ENCODE measurements around the gene ZDBF2. TPM values are rescaled to one million over a fixed set of nuclear protein-coding genes. Genes with fewer than 3 reads are reported as not detected.
"Not testable (repeated sequence)": the region's sequence is repeated elsewhere in the genome, so short reads cannot be mapped to it uniquely, and the experiment has no call there.

The ZDBF2 gene
- total RNA-seq = 1 to 10 TPM; 3.9 to 6.0 TPM

DNA sequence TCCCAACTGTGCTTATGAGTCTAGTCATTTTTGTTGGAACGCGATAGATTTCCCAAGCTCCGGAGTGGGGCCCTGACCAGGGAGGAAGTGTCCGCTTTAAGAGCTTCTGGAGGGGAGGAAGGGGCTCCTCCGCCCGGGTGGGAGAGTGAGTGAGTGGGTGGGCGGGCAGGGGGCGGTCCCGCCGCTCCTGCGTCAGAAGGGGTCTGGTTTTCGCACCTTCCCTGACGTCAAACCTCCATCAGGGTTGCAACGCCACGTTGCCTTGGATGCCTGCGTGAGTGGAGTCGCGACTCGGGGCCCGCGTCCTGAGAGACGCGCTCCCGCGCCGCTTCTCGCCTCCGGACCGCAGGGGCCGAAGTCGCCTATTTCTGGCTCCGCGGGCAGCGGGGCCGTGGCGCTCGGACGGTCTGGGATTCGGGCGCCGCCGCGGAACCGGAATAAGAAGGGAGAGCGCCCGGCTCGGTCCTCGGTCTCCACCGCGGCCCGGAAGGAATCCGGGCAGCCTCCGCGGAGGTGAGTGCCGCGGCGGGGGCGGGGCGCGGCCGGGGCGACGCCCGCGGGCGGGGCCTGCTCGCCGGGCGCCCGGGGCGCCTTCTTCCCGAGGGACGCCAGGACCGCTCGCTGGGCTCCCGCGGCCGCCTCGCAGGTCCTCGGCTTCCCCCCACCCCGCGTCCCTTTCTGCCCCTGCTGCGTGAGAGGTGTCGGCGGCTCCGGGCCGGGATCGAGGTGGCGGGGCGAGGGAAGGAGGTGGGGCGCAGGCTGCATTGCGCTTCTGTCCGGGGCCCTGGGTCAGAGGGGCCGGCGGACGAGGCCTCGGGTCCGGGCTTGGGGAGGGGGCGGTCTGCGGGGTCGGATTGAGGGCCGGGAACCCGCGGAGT lies at the start of gene ZDBF2:
Gene ZDBF2, plus strand, starts transcription at position 230 of the 878 bp plus-strand sequence. CDS start 7,187 bp downstream, outside the sequence.
- Mint-ChIP-seq H3K27me3 (peaks cover 22 to 41% of the 10 kb centered on the region in 2 donors), H3K36me3 (peaks cover 7% of the 10 kb centered on the region)

GRCh38 chr2:206225435-206226232 lies 48.8 kb upstream of the ZDBF2 start:
- H3K4me3 Mint-ChIP-seq = no peak overlapping the region
- H3K36me3 Mint-ChIP-seq = no peaks in the 10 kb centered on the region
- peaks cover 11 to 13% of the 10 kb centered on the region in 2 donors for H3K27me3 Mint-ChIP-seq
- H3K4me1 Mint-ChIP-seq (ENCODE audit: low read depth in 2 of 2) = no peaks in the 10 kb centered on the region
- peaks cover 3% of the 10 kb centered on the region for H3K9me3 Mint-ChIP-seq
- ATAC-seq = peak in 1 of 2 donors; percentile 51
- no peak overlapping the region for H3K27ac Mint-ChIP-seq
- DNase-seq (ENCODE audit: low spot score) = no peak

More for the DNA sequence above, at the start of gene ZDBF2:
- DNase-seq (ENCODE audit: low spot score) = peak; percentile 61
- Mint-ChIP-seq H3K4me3 (peak within 1 kb of the TSS; percentile 83), H3K4me1 (ENCODE audit: low read depth in 2 of 2) (peaks cover 14 to 21% of the 10 kb centered on the region in 2 donors), H3K27ac (peak within 1 kb of the TSS; percentile 55 to 63), H3K9me3 (no peaks in the 10 kb centered on the region)
- ATAC-seq = peak; percentile 93

GRCh38 chr2:206228636-206229035 lies 45.8 kb upstream of the ZDBF2 start:
- not testable (repeated sequence) for ATAC-seq; DNase-seq (ENCODE audit: low spot score); H3K4me1 Mint-ChIP-seq (ENCODE audit: low read depth in 2 of 2); H3K27ac Mint-ChIP-seq; H3K36me3 Mint-ChIP-seq; H3K4me3 Mint-ChIP-seq; H3K9me3 Mint-ChIP-seq
- peaks cover 14 to 20% of the 10 kb centered on the region in 2 donors for H3K27me3 Mint-ChIP-seq

GRCh38 chr2:206229642-206230041 lies 44.8 kb upstream of the ZDBF2 start:
- H3K27me3 Mint-ChIP-seq = peaks cover 14 to 20% of the 10 kb centered on the region in 2 donors
- ATAC-seq = no peak
- H3K9me3 Mint-ChIP-seq = peaks cover 3% of the 10 kb centered on the region
- H3K36me3 Mint-ChIP-seq = no peaks in the 10 kb centered on the region
- no peaks in the 10 kb centered on the region for H3K4me1 Mint-ChIP-seq (ENCODE audit: low read depth in 2 of 2)
- no peak overlapping the region for H3K4me3 Mint-ChIP-seq
- DNase-seq (ENCODE audit: low spot score) = no peak
- H3K27ac Mint-ChIP-seq = no peak overlapping the region

- H3K27ac Mint-ChIP-seq = no peak overlapping the region
- no peak for DNase-seq (ENCODE audit: low spot score)
- H3K36me3 Mint-ChIP-seq = no peaks in the 10 kb centered on the region
- no peak overlapping the region for H3K4me3 Mint-ChIP-seq
- H3K9me3 Mint-ChIP-seq = peaks cover 3% of the 10 kb centered on the region
- no peak for ATAC-seq
- H3K27me3 Mint-ChIP-seq = peaks cover 14 to 20% of the 10 kb centered on the region in 2 donors
- H3K4me1 Mint-ChIP-seq (ENCODE audit: low read depth in 2 of 2) = no peaks in the 10 kb centered on the region
Measured at GRCh38 chr2:206230060-206230762, 44.3 kb upstream of the ZDBF2 start.

DNA sequence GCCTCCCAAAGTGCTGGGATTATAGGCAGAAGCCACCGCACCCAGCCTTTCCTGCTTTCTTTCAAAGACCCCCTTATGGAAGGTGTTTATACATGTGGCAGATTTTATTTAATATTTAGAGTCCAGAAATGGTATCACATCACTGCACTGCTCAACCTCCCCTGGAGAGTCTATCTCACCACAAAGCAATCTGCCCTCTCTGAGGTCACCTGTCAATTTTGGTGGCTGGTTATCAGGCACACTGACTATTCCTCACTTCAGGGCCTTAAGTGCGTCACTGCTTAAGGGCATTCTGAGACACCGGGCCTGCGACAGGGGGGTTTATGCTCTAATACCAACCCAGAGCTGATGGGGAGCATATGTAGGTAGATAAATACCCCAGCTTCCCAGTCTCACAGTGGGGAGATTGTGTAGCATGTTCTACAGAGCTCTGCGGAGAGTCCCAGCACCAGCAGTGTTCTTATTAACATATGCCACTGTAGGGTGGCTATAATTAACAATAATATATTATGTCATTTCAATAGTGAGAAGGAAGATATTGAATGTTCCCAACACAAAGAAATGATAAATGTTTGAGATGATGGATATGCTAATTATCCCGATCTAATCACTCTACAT lies 42.7 kb upstream of the ZDBF2 start:
- no peaks in the 10 kb centered on the region for H3K4me1 Mint-ChIP-seq (ENCODE audit: low read depth in 2 of 2)
- peaks cover 14 to 20% of the 10 kb centered on the region in 2 donors for H3K27me3 Mint-ChIP-seq
- no peaks in the 10 kb centered on the region for H3K36me3 Mint-ChIP-seq
- no peak overlapping the region for H3K27ac Mint-ChIP-seq
- H3K4me3 Mint-ChIP-seq = no peak overlapping the region
- no peak for ATAC-seq
- H3K9me3 Mint-ChIP-seq = peaks cover 3% of the 10 kb centered on the region
- no peak for DNase-seq (ENCODE audit: low spot score)

GRCh38 chr2:206232287-206233035 lies 42.0 kb upstream of the ZDBF2 start:
- Mint-ChIP-seq H3K4me3 (no peak overlapping the region), H3K9me3 (peaks cover 3% of the 10 kb centered on the region), H3K27ac (no peak overlapping the region), H3K27me3 (peaks cover 14 to 18% of the 10 kb centered on the region in 2 donors), H3K4me1 (ENCODE audit: low read depth in 2 of 2) (no peaks in the 10 kb centered on the region), H3K36me3 (no peaks in the 10 kb centered on the region)
- ATAC-seq (no peak), DNase-seq (ENCODE audit: low spot score) (no peak)

- Mint-ChIP-seq H3K27ac (no peak overlapping the region), H3K27me3 (peaks cover 4 to 5% of the 10 kb centered on the region in 2 donors), H3K4me1 (ENCODE audit: low read depth in 2 of 2) (no peaks in the 10 kb centered on the region), H3K36me3 (no peaks in the 10 kb centered on the region), H3K4me3 (no peak overlapping the region), H3K9me3 (no peaks in the 10 kb centered on the region)
- DNase-seq (ENCODE audit: low spot score) (no peak), ATAC-seq (peak in 1 of 2 donors; percentile 43)
Measured at GRCh38 chr2:206239157-206239556, 35.3 kb upstream of the ZDBF2 start.

- Mint-ChIP-seq H3K4me3 (no peak overlapping the region), H3K36me3 (no peaks in the 10 kb centered on the region), H3K27me3 (peaks cover 4 to 5% of the 10 kb centered on the region in 2 donors), H3K4me1 (ENCODE audit: low read depth in 2 of 2) (no peaks in the 10 kb centered on the region), H3K9me3 (no peaks in the 10 kb centered on the region), H3K27ac (no peak overlapping the region)
- ATAC-seq = no peak
- no peak for DNase-seq (ENCODE audit: low spot score)
Measured at GRCh38 chr2:206240327-206240726, 34.1 kb upstream of the ZDBF2 start.

GRCh38 chr2:206241736-206242135 lies 32.7 kb upstream of the ZDBF2 start:
- ATAC-seq = no peak
- Mint-ChIP-seq H3K27me3 (peaks cover 4 to 5% of the 10 kb centered on the region in 2 donors), H3K4me1 (ENCODE audit: low read depth in 2 of 2) (no peaks in the 10 kb centered on the region), H3K9me3 (no peaks in the 10 kb centered on the region), H3K4me3 (no peak overlapping the region), H3K27ac (no peak overlapping the region), H3K36me3 (no peaks in the 10 kb centered on the region)
- DNase-seq (ENCODE audit: low spot score) = no peak

GRCh38 chr2:206245265-206245672 lies 29.2 kb upstream of the ZDBF2 start:
- peaks cover 9 to 13% of the 10 kb centered on the region in 2 donors for H3K27me3 Mint-ChIP-seq
- no peak overlapping the region for H3K27ac Mint-ChIP-seq
- peaks cover 0 to 4% of the 10 kb centered on the region in 2 donors for H3K4me1 Mint-ChIP-seq (ENCODE audit: low read depth in 2 of 2)
- no peaks in the 10 kb centered on the region for H3K9me3 Mint-ChIP-seq
- ATAC-seq = peak in 1 of 2 donors; percentile 71
- H3K4me3 Mint-ChIP-seq = no peak overlapping the region
- H3K36me3 Mint-ChIP-seq = no peaks in the 10 kb centered on the region
- DNase-seq (ENCODE audit: low spot score) = no peak

DNA sequence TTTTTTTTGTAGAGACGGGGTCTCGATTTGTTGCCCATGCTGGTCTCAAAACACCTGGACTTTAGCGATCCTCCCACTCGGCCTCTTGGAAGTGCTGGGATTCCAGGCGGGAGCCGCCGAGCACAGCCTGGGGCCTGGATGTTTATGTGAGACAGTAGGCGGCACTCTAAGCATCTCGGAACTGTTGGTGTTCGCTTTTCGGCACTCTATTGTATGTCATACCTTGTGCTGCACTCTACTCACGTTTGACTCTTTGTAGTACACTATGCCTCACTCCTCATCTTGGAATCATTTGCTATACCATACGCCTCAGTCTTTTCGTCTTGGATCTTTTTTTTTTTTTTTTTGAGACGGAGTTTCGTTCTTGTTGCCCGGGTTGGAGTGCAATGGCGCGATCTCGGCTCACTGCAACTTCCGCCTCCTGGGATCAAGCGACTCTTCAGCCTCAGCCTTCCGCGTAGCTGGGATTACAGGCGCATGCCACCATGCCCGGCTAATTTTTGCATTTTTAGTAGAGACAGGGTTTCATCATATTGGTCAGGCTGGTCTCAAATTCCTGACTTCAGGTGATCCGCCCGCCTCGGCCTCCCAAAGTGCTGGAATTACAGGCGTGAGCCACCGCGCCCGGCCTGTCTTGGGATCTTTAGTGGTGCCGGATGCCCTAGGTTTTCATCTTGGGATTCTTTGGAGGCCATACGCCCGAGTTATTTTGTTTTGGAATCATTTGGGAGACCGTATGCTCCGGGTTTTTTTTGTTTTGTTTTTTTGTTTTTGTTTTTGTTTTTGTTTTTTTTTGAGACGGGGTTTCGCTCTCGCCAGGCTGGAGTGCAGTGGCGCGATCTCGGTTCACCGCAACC lies 24.2 kb upstream of the ZDBF2 start:
- Mint-ChIP-seq H3K4me1 (ENCODE audit: low read depth in 2 of 2) (peaks cover 8 to 9% of the 10 kb centered on the region in 2 donors), H3K9me3 (no peaks in the 10 kb centered on the region), H3K36me3 (peaks cover 4% of the 10 kb centered on the region), H3K27me3 (peaks cover 43 to 50% of the 10 kb centered on the region in 2 donors), H3K27ac (no peak overlapping the region), H3K4me3 (peak overlapping the region; percentile 70)
- DNase-seq (ENCODE audit: low spot score) (no peak), ATAC-seq (no peak)

Data from natural killer cell treated with Interleukin-12 subunit alpha and Interleukin-12 subunit beta and Interleukin-15 and Interleukin-18, amount 100 ng/mL, for 72 hours (primary cell).